Measurements from ENCODE around the gene KCNJ10.

Gene KCNJ10

DNA sequence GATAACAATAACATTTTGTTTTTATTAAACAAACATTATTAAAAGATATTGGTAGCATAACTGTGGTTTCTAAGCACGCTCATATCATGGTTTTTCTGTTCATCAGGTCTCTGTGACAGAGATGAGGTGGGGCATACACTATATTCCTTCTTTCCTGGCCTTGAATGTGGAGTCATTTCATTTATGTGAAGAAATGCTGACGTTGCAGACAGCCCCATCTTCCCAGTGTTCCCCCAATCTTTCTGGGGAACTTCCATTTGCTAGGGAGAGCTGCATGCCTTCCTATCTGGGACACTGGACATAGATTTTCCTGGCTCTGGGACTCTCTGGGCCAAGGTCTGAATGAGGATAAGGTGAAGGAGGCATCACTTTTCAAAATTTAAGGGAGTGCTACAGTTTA lies 68.5 kb downstream of the KCNJ10 start:
- Histone ChIP-seq H3K36me3 (replicated peaks; ENCODE audit: low read depth, low read length) (no peaks in the 10 kb centered on the region), H3K4me1 (ENCODE audit: low read length) (no peaks in the 10 kb centered on the region), H3K27ac (ENCODE audit: low read length) (no peak overlapping the region), H3K9me3 (ENCODE audit: insufficient read depth, low read length) (no peaks in the 10 kb centered on the region), H3K79me2 (ENCODE audit: low read length) (no peaks in the 10 kb centered on the region), H3K4me2 (ENCODE audit: low read length) (no peak overlapping the region), H3K9ac (ENCODE audit: low read length) (no peak overlapping the region), H3K4me3 (ENCODE audit: low read length) (no peak overlapping the region), H3K27me3 (ENCODE audit: low read depth, low read length) (peaks cover 38% of the 10 kb centered on the region), H4K20me1 (ENCODE audit: insufficient read depth, low read length) (no peaks in the 10 kb centered on the region), H2AFZ (ENCODE audit: low read depth, low read length) (no peak overlapping the region)
- TF ChIP-seq, protein P1, sequence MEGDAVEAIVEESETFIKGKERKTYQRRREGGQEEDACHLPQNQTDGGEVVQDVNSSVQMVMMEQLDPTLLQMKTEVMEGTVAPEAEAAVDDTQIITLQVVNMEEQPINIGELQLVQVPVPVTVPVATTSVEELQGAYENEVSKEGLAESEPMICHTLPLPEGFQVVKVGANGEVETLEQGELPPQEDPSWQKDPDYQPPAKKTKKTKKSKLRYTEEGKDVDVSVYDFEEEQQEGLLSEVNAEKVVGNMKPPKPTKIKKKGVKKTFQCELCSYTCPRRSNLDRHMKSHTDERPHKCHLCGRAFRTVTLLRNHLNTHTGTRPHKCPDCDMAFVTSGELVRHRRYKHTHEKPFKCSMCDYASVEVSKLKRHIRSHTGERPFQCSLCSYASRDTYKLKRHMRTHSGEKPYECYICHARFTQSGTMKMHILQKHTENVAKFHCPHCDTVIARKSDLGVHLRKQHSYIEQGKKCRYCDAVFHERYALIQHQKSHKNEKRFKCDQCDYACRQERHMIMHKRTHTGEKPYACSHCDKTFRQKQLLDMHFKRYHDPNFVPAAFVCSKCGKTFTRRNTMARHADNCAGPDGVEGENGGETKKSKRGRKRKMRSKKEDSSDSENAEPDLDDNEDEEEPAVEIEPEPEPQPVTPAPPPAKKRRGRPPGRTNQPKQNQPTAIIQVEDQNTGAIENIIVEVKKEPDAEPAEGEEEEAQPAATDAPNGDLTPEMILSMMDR (IDR thresholded peaks at IDR 0.05; ENCODE audit: low read depth, low read length) = no peak
- no peak for TF ChIP-seq EZH2phosphoT487 (IDR thresholded peaks at IDR 0.05; ENCODE audit: low read depth)

DNA sequence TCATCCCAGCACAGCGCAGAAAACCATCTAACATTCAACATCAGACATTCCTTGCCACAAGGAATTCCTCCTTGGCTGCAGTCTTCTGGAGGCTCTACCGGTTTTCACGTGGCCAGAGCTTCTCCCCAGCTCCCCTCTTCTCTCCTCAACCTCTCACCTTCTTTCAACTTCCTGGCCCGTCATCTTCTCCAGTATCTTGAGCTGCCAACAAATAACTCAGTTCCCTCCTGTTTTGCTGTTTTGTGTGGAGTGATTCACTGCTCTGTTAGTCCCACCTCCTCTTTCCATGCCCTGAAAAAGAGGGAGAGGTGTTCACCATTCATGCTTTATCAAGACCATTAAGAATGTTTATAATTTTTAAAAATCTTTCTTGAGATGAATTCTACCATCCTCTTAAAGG lies 70.8 kb downstream of the KCNJ10 start:
- Histone ChIP-seq H3K79me2 (ENCODE audit: low read length) (no peaks in the 10 kb centered on the region), H3K4me3 (ENCODE audit: low read length) (no peak overlapping the region), H3K4me2 (ENCODE audit: low read length) (no peak overlapping the region), H3K9ac (ENCODE audit: low read length) (no peak overlapping the region), H3K4me1 (ENCODE audit: low read length) (no peaks in the 10 kb centered on the region), H3K9me3 (ENCODE audit: insufficient read depth, low read length) (no peaks in the 10 kb centered on the region), H2AFZ (ENCODE audit: low read depth, low read length) (no peak overlapping the region), H3K27ac (ENCODE audit: low read length) (no peak overlapping the region), H3K36me3 (replicated peaks; ENCODE audit: low read depth, low read length) (no peaks in the 10 kb centered on the region), H4K20me1 (ENCODE audit: insufficient read depth, low read length) (no peaks in the 10 kb centered on the region), H3K27me3 (ENCODE audit: low read depth, low read length) (peaks cover 52% of the 10 kb centered on the region)
- TF ChIP-seq EZH2phosphoT487 (IDR thresholded peaks at IDR 0.05; ENCODE audit: low read depth) = no peak
- TF ChIP-seq, protein P1 (IDR thresholded peaks at IDR 0.05; ENCODE audit: low read depth, low read length) = no peak

DNA sequence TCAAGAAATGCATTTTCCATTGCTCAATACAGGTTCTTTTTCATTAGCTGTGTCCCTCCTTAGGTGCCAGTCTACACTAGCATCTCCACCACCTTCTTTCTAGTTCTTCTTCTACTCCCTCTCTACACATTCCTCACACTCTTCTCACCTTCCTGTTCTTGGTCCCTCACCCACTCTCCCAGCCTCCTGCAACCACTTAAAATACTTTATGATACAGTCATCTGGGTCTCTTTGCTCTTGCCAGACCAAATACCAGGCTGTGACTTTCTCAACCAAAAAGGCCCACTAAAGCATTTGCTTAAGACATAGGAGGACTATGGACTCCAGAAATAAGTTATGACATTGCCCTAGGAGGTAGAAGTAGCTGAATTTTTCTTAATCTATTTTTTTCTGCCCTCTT lies 73.3 kb downstream of the KCNJ10 start:
- H3K27ac ChIP-seq (ENCODE audit: low read length) = no peak overlapping the region
- H3K79me2 ChIP-seq (ENCODE audit: low read length) = no peaks in the 10 kb centered on the region
- H3K4me2 ChIP-seq (ENCODE audit: low read length) = no peak overlapping the region
- no peaks in the 10 kb centered on the region for H4K20me1 ChIP-seq (ENCODE audit: insufficient read depth, low read length)
- H3K9me3 ChIP-seq (ENCODE audit: insufficient read depth, low read length) = no peaks in the 10 kb centered on the region
- no peak overlapping the region for H3K9ac ChIP-seq (ENCODE audit: low read length)
- H3K4me1 ChIP-seq (ENCODE audit: low read length) = peaks cover 2% of the 10 kb centered on the region; the same call in 1 of the 2 replicates
- TF ChIP-seq, protein P1 (IDR thresholded peaks at IDR 0.05; ENCODE audit: low read depth, low read length) = no peak
- no peak for TF ChIP-seq EZH2phosphoT487 (IDR thresholded peaks at IDR 0.05; ENCODE audit: low read depth)
- H2AFZ ChIP-seq (ENCODE audit: low read depth, low read length) = no peak overlapping the region
- peaks cover 55% of the 10 kb centered on the region for H3K27me3 ChIP-seq (ENCODE audit: low read depth, low read length)
- no peaks in the 10 kb centered on the region for H3K36me3 ChIP-seq (replicated peaks; ENCODE audit: low read depth, low read length)
- no peak overlapping the region for H3K4me3 ChIP-seq (ENCODE audit: low read length)

DNA sequence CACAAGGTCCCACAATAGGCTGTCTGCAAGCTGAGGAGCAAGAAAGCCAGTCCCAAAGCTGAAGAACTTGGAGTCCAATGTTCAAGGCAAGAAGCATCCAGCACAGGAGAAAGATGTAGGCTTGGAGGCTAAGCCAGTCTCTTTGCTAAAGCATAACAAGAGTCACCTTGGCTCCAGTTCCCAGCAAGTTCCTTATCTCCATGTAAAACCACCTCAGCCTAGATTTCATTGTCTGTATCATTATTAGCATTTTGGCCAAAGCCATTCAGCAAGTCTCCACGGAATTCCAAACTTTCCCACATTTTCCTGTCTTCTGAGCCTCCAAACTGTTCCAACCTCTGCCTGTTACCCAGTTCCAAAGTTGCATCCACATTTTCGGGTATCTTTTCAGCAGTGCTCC lies 75.1 kb downstream of the KCNJ10 start:
- no peak overlapping the region for H3K9ac ChIP-seq (ENCODE audit: low read length)
- no peak for TF ChIP-seq EZH2phosphoT487 (IDR thresholded peaks at IDR 0.05; ENCODE audit: low read depth)
- TF ChIP-seq, protein P1 (IDR thresholded peaks at IDR 0.05; ENCODE audit: low read depth, low read length) = no peak
- no peaks in the 10 kb centered on the region for H3K36me3 ChIP-seq (replicated peaks; ENCODE audit: low read depth, low read length)
- H4K20me1 ChIP-seq (ENCODE audit: insufficient read depth, low read length) = no peaks in the 10 kb centered on the region
- no peak overlapping the region for H2AFZ ChIP-seq (ENCODE audit: low read depth, low read length)
- H3K79me2 ChIP-seq (ENCODE audit: low read length) = no peaks in the 10 kb centered on the region
- no peaks in the 10 kb centered on the region for H3K9me3 ChIP-seq (ENCODE audit: insufficient read depth, low read length)
- peaks cover 8% of the 10 kb centered on the region for H3K4me1 ChIP-seq (ENCODE audit: low read length)
- H3K27ac ChIP-seq (ENCODE audit: low read length) = no peak overlapping the region
- no peak overlapping the region for H3K4me2 ChIP-seq (ENCODE audit: low read length)
- H3K27me3 ChIP-seq (ENCODE audit: low read depth, low read length) = peaks cover 40% of the 10 kb centered on the region
- no peak overlapping the region for H3K4me3 ChIP-seq (ENCODE audit: low read length)

Measured in OCI-LY3 (cell line).